GM12874 (cell line): ENCODE results near the gene PTPN3.

Experiments
- TF ChIP-seq, protein P1 (sequence below): IDR thresholded peaks from 2 replicates; pipeline ENCODE4 v1.5.1; 2011; ENCODE audit warnings: low read depth, mild to moderate bottlenecking, control low read depth, low read length, moderate library complexity; ENCODE audit not compliant: insufficient read depth

The PTPN3 gene

GRCh38 chr9:109499093-109499630, 1.1 kb upstream of the PTPN3 start:
- TF ChIP-seq, protein P1, sequence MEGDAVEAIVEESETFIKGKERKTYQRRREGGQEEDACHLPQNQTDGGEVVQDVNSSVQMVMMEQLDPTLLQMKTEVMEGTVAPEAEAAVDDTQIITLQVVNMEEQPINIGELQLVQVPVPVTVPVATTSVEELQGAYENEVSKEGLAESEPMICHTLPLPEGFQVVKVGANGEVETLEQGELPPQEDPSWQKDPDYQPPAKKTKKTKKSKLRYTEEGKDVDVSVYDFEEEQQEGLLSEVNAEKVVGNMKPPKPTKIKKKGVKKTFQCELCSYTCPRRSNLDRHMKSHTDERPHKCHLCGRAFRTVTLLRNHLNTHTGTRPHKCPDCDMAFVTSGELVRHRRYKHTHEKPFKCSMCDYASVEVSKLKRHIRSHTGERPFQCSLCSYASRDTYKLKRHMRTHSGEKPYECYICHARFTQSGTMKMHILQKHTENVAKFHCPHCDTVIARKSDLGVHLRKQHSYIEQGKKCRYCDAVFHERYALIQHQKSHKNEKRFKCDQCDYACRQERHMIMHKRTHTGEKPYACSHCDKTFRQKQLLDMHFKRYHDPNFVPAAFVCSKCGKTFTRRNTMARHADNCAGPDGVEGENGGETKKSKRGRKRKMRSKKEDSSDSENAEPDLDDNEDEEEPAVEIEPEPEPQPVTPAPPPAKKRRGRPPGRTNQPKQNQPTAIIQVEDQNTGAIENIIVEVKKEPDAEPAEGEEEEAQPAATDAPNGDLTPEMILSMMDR = no peak

GRCh38 chr9:109497226-109498153, 617 bp downstream of the PTPN3 start:
- TF ChIP-seq, protein P1 = no peak

- TF ChIP-seq, protein P1 = no peak
Observed at GRCh38 chr9:109496841-109497225, 1.3 kb downstream of the PTPN3 start.

DNA sequence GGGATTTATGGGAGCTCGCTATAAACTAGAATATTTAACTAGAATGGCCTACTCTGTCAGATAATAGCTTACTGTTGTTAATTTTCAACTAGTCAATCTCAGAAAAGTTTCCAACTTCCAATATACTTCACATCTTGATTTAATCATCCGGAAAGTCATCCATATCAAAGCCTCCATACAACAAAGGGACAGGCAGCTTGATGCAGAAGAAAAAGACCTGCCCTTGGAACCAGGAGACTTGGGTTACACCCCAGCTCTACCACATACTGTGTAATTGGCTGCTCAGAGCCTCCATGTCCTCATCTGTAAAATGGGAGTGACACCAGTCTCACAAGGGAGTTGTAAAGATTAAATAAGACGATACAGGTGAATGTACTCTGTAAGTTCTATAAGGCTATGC, 1.9 kb downstream of the PTPN3 start:
- TF ChIP-seq, protein P1 = no peak

DNA sequence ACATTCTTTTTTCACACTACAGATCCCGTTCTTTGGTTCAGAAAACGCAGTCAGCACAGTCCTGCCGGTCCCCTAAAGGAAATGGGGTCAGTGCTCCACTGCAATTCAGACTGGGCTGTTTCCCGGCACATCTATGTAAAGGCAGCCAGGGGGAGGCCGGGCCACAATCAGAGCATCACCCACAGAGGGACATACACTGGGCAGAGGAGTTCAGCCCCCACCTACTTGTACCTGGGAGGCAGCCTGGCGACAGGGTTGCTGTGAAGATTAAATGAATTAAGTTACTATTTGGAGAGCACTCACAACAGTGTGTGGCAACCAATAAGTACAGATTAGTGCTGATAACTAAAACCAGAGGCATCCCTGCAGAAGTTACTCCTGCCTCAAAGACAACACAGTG, 4.5 kb downstream of the PTPN3 start:
- TF ChIP-seq, protein P1 = no peak

DNA sequence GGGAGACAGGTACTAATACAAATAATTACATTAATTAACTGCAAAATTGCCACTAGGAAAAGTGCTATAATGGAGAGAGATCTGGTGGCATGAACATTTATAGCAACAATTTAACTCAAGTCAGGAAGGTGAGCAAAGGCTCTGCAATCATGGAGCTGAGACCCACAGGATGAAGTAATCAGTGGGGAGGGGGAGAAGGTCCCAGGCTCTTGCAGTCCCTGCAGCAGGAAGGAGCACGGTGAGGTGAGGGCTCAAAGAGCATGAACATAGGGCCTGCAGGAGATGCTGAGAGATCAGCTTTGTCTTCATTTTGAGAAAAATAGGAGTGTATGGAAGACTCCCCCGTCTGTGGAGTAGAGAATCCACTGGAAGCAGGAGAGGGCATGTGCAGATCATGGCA, 6.5 kb downstream of the PTPN3 start:
- TF ChIP-seq, protein P1 = no peak

DNA sequence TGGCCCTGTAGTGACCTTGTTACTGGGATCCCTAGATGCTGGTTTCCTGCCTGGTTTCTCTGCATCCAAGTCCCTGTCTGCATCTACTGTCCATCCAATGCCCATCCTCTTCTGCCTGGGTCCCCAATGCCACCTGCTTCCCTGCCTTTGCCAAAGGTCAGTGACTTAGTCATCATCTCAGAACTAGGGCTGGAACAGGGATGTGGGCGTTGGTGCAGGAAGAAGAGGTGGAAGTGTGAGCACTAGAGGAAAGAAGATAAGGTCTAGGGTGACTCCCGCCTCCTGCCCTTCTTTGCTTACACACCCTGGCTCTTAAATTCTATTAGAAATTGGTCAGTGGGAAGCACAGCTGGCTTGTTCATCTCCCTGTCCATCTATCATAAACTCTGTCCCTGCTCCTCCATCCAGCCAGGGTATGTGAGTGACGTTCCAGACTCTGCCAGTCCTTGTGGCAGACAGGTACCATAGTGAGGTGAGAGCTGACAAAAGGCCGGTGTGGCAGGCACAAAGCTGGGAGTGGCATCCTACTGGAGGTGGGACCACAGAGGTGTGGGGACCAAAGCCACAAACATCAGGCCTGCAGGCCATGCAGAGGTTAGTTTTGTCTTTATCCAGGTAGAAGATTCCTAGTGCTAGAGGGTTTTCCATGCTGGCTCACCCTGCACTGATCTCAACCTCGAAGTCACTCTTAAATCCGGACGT, 9.2 kb downstream of the PTPN3 start:
- TF ChIP-seq, protein P1 = no peak
